ENCODE data around the gene MOGAT3.

Gene MOGAT3

DNA sequence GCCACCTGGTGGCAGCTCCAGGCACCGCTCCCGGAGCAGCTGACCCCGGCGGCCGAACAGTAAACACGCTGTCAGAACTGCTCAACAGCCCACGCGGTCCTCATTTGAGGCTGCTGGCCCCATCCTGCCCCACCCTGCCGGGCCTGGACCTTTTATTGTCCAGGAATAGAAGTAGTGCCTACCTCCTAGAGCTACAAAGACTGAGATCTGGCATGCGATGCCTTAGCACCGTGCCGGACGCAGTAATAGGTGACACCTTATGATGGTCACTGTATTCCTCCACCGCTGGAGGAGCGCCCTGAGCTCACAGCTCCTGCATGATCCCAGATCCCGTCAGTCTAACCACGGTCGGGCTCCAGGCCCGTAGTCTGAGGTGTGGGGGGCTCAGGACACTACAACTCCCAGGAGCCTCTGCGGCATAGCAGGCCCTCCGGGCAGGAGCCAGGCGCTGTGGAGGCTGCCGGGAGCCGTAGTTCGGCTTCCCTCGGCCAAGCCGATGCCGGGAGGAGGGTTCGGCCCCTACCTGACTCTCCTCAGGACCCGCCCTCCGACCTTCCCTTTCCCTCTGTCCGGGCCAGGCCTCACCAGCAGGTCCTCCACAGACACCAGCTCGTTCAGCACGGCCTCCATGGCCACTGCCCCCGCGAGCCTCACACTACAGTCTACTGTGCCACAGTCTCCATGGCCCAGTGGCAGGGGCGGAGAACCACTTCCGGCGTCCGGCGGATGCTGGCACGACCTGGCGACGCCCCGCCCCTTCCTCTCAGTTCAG, 43.7 kb upstream of the MOGAT3 start, which contains the start of gene FIS1:
FIS1 (minus strand) TSS at position 707 of the 772 bp plus-strand sequence; CDS start at position 630, 77 bp downstream.
- Histone ChIP-seq H2AFZ (ENCODE audit: low read depth) (peak within 1 kb of the TSS; percentile 68), H3K27me3 (ENCODE audit: insufficient read depth, low read depth) (no peaks in the 10 kb centered on the region), H3K9ac (peak within 1 kb of the TSS; percentile 93), H3K4me3 (IDR thresholded peaks at IDR 0.05; ENCODE audit: insufficient read depth, low read depth, low read length) (peak within 1 kb of the TSS; percentile 75), H3K27ac (peak within 1 kb of the TSS; percentile 89), H4K20me1 (ENCODE audit: insufficient read depth) (no peaks in the 10 kb centered on the region), H3K79me2 (ENCODE audit: insufficient read depth, low read depth) (peaks cover 23% of the 10 kb centered on the region), H3K36me3 (ENCODE audit: insufficient read depth) (no peaks in the 10 kb centered on the region), H3K4me1 (ENCODE audit: low read depth, poor library complexity, severe bottlenecking) (peaks cover 19% of the 10 kb centered on the region), H3K4me2 (peak within 1 kb of the TSS; percentile 93)
- TF ChIP-seq, protein P1, sequence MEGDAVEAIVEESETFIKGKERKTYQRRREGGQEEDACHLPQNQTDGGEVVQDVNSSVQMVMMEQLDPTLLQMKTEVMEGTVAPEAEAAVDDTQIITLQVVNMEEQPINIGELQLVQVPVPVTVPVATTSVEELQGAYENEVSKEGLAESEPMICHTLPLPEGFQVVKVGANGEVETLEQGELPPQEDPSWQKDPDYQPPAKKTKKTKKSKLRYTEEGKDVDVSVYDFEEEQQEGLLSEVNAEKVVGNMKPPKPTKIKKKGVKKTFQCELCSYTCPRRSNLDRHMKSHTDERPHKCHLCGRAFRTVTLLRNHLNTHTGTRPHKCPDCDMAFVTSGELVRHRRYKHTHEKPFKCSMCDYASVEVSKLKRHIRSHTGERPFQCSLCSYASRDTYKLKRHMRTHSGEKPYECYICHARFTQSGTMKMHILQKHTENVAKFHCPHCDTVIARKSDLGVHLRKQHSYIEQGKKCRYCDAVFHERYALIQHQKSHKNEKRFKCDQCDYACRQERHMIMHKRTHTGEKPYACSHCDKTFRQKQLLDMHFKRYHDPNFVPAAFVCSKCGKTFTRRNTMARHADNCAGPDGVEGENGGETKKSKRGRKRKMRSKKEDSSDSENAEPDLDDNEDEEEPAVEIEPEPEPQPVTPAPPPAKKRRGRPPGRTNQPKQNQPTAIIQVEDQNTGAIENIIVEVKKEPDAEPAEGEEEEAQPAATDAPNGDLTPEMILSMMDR (conservative IDR thresholded peaks at IDR 0.05; ENCODE audit: low read depth, low read length): peak; percentile 91

- Histone ChIP-seq H3K27ac (peak overlapping the region; percentile 89), H3K27me3 (ENCODE audit: insufficient read depth, low read depth) (no peaks in the 10 kb centered on the region), H2AFZ (ENCODE audit: low read depth) (peak overlapping the region; percentile 68), H3K4me2 (peak overlapping the region; percentile 93), H3K79me2 (ENCODE audit: insufficient read depth, low read depth) (peaks cover 18% of the 10 kb centered on the region), H3K4me1 (ENCODE audit: low read depth, poor library complexity, severe bottlenecking) (peaks cover 19% of the 10 kb centered on the region), H3K4me3 (IDR thresholded peaks at IDR 0.05; ENCODE audit: insufficient read depth, low read depth, low read length) (peak overlapping the region; percentile 75), H4K20me1 (ENCODE audit: insufficient read depth) (no peaks in the 10 kb centered on the region), H3K9ac (peak overlapping the region; percentile 93; the same call in 1 of the 2 replicates), H3K36me3 (ENCODE audit: insufficient read depth) (no peaks in the 10 kb centered on the region)
- TF ChIP-seq, protein P1 (conservative IDR thresholded peaks at IDR 0.05; ENCODE audit: low read depth, low read length): no peak; the same call in 1 of the 2 replicates
Observed at GRCh38 chr7:101243646-101244374, 43.0 kb upstream of the MOGAT3 start.

DNA sequence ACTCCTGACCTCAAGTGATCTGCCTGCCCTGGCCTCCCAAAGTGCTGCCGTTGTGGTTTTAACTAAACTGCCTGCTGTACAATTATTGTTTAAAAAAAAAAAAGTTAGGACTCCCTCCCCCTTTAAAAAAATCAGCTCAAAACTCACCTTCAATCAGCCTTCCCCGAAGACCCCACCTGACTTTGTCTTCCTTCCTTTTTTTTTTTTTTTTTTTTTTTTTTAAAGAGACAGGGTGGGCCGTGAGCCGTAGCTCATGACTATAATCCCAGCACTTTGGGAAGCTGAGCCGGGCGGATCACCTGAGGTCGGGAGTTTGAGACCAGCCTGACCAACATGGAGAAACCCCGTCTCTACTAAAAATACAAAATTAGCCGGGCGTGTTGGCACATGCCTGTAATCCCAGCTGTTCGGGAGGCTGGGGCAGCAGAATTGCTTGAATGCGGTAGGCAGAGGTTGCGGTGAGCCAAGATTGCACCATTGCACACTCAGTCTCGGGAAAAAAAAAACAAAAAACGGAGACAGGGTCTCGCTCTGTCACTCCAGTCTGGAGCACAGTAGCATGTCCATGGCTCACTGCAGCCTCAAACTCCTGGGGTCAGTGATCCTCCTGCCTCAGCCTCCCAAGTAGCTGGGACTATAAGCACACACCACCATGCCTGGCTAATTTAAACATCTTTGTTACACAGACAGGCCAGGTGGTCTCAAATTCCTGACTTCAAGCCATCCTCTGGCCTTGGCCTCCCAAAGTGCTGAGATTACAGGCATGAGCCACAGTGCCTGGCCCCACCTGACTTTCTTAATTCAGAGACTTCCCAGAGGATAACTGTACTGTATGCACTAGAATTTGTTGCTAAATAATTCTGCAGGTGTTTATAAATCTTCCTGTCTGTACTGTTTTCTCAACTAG, 40.9 kb upstream of the MOGAT3 start:
- Histone ChIP-seq H3K36me3 (ENCODE audit: insufficient read depth) (no peaks in the 10 kb centered on the region), H4K20me1 (ENCODE audit: insufficient read depth) (no peaks in the 10 kb centered on the region), H3K27me3 (ENCODE audit: insufficient read depth, low read depth) (no peaks in the 10 kb centered on the region), H3K9ac (no peak overlapping the region), H3K79me2 (ENCODE audit: insufficient read depth, low read depth) (peaks cover 18% of the 10 kb centered on the region), H3K4me2 (no peak overlapping the region), H2AFZ (ENCODE audit: low read depth) (no peak overlapping the region), H3K4me1 (ENCODE audit: low read depth, poor library complexity, severe bottlenecking) (peaks cover 19% of the 10 kb centered on the region), H3K27ac (no peak overlapping the region), H3K4me3 (IDR thresholded peaks at IDR 0.05; ENCODE audit: insufficient read depth, low read depth, low read length) (no peak overlapping the region)
- TF ChIP-seq, protein P1 (conservative IDR thresholded peaks at IDR 0.05; ENCODE audit: low read depth, low read length): no peak

DNA sequence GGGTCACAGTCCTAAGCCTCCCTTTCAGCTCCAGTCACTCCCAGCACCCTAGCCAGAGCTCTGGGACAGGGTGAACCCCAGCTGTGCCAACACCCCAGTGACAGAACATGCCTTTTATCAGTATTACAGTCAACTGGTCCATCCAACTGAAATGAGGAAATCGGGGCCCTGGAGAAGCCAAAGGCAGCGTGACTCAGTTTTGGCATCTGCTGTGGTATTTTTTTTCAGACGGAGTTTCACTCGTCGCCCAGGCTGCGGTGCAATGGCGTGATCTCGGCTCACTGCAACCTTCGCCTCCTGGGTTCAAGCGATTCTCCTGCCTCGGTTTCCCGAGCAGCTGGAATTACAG, 40.2 kb upstream of the MOGAT3 start:
- peaks cover 18% of the 10 kb centered on the region for H3K79me2 ChIP-seq (ENCODE audit: insufficient read depth, low read depth)
- H3K4me3 ChIP-seq (IDR thresholded peaks at IDR 0.05; ENCODE audit: insufficient read depth, low read depth, low read length): no peak overlapping the region
- H2AFZ ChIP-seq (ENCODE audit: low read depth): no peak overlapping the region
- TF ChIP-seq, protein P1 (conservative IDR thresholded peaks at IDR 0.05; ENCODE audit: low read depth, low read length): no peak
- H4K20me1 ChIP-seq (ENCODE audit: insufficient read depth): no peaks in the 10 kb centered on the region
- no peak overlapping the region for H3K9ac ChIP-seq
- no peak overlapping the region for H3K27ac ChIP-seq
- no peak overlapping the region for H3K4me2 ChIP-seq
- peaks cover 19% of the 10 kb centered on the region for H3K4me1 ChIP-seq (ENCODE audit: low read depth, poor library complexity, severe bottlenecking)
- no peaks in the 10 kb centered on the region for H3K27me3 ChIP-seq (ENCODE audit: insufficient read depth, low read depth)
- H3K36me3 ChIP-seq (ENCODE audit: insufficient read depth): no peaks in the 10 kb centered on the region
